A549 (cell line): ENCODE data around the gene B2M.

ENCODE experiments used
- CTCF ChIP-seq: fragments of >200 bp; sonication (Bioruptor Twin); formaldehyde crosslinking; IDR thresholded peaks from 3 replicates; pipeline ENCODE4 v1.5.1; 2016
- E2F6 ChIP-seq: IDR thresholded peaks from 2 replicates; pipeline ENCODE4 v1.6.1; 2012; ENCODE audit warnings: low read depth, borderline replicate concordance
- EP300 ChIP-seq, 2 experiments: fragments of >200 bp; sonication (Bioruptor Twin); formaldehyde crosslinking; IDR thresholded peaks; 2 replicates in 1 of 2; 3 replicates in 1 of 2; pipeline ENCODE4 v1.6.1; 2016 to 2017
- JUN ChIP-seq, 2 experiments: fragments of >200 bp; sonication (Bioruptor Twin); formaldehyde crosslinking; IDR thresholded peaks; 2 replicates in 1 of 2; 3 replicates in 1 of 2; pipeline ENCODE4 v1.6.1; 2016 to 2017
- KDM1A ChIP-seq: fragments of 200-600 bp; sonication (generic); IDR thresholded peaks from 2 replicates; pipeline ENCODE4 v1.6.1; 2016; ENCODE audit warnings: low read depth, mild to moderate bottlenecking
- MAFK ChIP-seq: fragments of 450-650 bp; IDR thresholded peaks from 2 replicates; pipeline ENCODE4 v1.6.1; 2014; ENCODE audit not compliant: partially characterized antibody
- MAX ChIP-seq: IDR thresholded peaks from 2 replicates; pipeline ENCODE4 v1.6.1; 2012
- POLR2A ChIP-seq: IDR thresholded peaks from 2 replicates; pipeline ENCODE4 v1.6.1; 2012; ENCODE audit warnings: mild to moderate bottlenecking, low read length
- RAD21 ChIP-seq, 2 experiments: fragments of >200 bp in 1 of 2; sonication (Bioruptor Twin) in 1 of 2; formaldehyde crosslinking in 1 of 2; IDR thresholded peaks in 1 of 2; conservative IDR thresholded peaks in 1 of 2; 2 replicates in 1 of 2; 3 replicates in 1 of 2; pipeline ENCODE4 v1.6.1; 2012 to 2018; ENCODE audit warnings: inconsistent platforms in 1 of 2
- TFCP2L1 ChIP-seq: fragments of 250-450 bp; sonication (Bioruptor Pico); IDR thresholded peaks from 2 replicates; pipeline ENCODE4 v1.5.0; 2021; ENCODE audit warnings: mild to moderate bottlenecking
- ZFP36 ChIP-seq: fragments of 450-650 bp; IDR thresholded peaks from 2 replicates; pipeline ENCODE4 v1.6.1; 2014; ENCODE audit warnings: borderline replicate concordance; ENCODE audit not compliant: partially characterized antibody

DNA sequence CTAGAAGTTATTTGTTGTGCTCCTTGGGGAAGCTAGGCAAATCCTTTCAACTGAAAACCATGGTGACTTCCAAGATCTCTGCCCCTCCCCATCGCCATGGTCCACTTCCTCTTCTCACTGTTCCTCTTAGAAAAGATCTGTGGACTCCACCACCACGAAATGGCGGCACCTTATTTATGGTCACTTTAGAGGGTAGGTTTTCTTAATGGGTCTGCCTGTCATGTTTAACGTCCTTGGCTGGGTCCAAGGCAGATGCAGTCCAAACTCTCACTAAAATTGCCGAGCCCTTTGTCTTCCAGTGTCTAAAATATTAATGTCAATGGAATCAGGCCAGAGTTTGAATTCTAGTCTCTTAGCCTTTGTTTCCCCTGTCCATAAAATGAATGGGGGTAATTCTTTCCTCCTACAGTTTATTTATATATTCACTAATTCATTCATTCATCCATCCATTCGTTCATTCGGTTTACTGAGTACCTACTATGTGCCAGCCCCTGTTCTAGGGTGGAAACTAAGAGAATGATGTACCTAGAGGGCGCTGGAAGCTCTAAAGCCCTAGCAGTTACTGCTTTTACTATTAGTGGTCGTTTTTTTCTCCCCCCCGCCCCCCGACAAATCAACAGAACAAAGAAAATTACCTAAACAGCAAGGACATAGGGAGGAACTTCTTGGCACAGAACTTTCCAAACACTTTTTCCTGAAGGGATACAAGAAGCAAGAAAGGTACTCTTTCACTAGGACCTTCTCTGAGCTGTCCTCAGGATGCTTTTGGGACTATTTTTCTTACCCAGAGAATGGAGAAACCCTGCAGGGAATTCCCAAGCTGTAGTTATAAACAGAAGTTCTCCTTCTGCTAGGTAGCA, 851 bp upstream of the B2M start:
- no peak for TF ChIP-seq POLR2A
- no peak for TF ChIP-seq MAX
- TF ChIP-seq EP300 (IDR thresholded peaks at IDR 0.05) = no peak
- no peak for TF ChIP-seq ZFP36
- TF ChIP-seq CTCF = peak; percentile 51
- TF ChIP-seq KDM1A = no peak
- TF ChIP-seq JUN (IDR thresholded peaks at IDR 0.05) = no peak
- no peak for TF ChIP-seq E2F6
- no peak for TF ChIP-seq TFCP2L1
- TF ChIP-seq RAD21 (conservative IDR thresholded peaks at IDR 0.05 in 1 of 2, IDR thresholded peaks at IDR 0.05 in 1 of 2) = no peak
- no peak for TF ChIP-seq MAFK
